ENCODE results near the gene SH3TC1. TPM values are rescaled to one million over a fixed set of nuclear protein-coding genes. Genes with fewer than 3 reads are reported as not detected.

Gene SH3TC1
- total RNA-seq, 1 experiment from 2014 or later = 2.2 TPM

DNA sequence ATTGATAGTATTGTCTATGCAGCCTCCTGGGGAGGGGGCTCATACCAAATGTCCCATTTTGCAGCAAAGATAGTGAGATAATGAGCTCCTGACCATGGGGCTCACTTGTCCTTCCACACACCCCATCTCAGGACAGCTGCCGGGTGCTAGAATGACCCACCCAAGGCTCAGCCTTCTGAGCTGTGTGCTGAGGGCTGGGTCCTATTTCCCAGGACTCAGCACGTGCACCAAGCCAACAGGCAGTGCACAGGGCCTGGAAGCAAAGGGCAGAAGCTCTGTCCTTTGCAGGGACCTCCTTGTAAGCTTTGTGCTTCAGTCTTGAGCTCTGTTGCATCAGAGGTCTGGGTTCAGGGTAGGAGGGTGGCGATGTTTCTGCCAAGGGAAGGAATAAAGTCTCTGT is 29.3 kb upstream of the SH3TC1 start:
- no peaks in the 10 kb centered on the region for H3K27me3 ChIP-seq (ENCODE audit: control insufficient read depth, insufficient read depth, low read length)
- DNase-seq = no peak
- no peak overlapping the region for H3K4me3 ChIP-seq (ENCODE audit: insufficient read depth, low read depth, low read length)
- H3K36me3 ChIP-seq (replicated peaks; ENCODE audit: control insufficient read depth, insufficient read depth, low read length) = no peaks in the 10 kb centered on the region

DNA sequence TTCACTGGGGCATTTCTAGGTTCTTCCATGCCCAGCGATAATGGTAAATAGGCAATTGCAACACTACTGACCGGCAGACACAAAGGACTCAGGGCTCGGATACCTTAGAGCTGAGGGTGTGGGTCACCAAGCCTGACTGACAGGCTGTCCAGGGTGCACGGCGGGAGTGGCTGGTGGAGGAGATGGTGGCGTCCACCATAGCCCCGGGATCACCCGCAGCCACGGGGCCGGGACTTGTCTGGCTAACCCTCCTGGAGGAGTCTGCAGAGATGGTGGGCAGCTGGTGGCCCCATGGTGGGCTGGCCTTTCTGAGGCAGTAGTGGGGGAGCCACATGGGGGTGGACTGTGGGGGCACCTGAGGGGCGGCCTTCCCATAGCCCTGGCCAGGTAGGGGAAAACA is 28.7 kb upstream of the SH3TC1 start:
- no peak for DNase-seq
- H3K36me3 ChIP-seq (replicated peaks; ENCODE audit: control insufficient read depth, insufficient read depth, low read length) = no peaks in the 10 kb centered on the region
- H3K4me3 ChIP-seq (ENCODE audit: insufficient read depth, low read depth, low read length) = no peak overlapping the region
- no peaks in the 10 kb centered on the region for H3K27me3 ChIP-seq (ENCODE audit: control insufficient read depth, insufficient read depth, low read length)

DNA sequence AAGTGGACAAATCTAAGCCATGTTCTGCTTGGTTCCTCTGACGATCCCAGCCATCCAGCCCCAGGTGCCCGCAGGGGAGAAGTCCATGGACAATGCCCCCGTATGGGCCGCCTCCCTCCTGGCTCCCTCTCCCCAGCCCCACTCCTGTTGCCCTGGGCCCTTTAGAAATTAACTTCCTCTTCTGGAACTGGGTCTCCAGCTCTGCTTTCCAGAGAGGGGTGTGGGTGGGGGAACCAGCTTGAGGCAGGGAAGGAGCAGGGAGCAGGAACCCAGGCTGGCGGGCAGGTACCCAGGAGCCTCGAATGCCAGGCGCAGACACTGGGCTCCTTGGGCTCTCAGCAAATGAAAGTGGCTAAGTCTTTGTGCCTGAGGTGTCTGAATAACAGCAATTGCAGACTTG is 27.8 kb upstream of the SH3TC1 start:
- no peak overlapping the region for H3K4me3 ChIP-seq (ENCODE audit: insufficient read depth, low read depth, low read length)
- no peak for DNase-seq
- H3K36me3 ChIP-seq (replicated peaks; ENCODE audit: control insufficient read depth, insufficient read depth, low read length) = no peaks in the 10 kb centered on the region
- H3K27me3 ChIP-seq (ENCODE audit: control insufficient read depth, insufficient read depth, low read length) = no peaks in the 10 kb centered on the region

DNA sequence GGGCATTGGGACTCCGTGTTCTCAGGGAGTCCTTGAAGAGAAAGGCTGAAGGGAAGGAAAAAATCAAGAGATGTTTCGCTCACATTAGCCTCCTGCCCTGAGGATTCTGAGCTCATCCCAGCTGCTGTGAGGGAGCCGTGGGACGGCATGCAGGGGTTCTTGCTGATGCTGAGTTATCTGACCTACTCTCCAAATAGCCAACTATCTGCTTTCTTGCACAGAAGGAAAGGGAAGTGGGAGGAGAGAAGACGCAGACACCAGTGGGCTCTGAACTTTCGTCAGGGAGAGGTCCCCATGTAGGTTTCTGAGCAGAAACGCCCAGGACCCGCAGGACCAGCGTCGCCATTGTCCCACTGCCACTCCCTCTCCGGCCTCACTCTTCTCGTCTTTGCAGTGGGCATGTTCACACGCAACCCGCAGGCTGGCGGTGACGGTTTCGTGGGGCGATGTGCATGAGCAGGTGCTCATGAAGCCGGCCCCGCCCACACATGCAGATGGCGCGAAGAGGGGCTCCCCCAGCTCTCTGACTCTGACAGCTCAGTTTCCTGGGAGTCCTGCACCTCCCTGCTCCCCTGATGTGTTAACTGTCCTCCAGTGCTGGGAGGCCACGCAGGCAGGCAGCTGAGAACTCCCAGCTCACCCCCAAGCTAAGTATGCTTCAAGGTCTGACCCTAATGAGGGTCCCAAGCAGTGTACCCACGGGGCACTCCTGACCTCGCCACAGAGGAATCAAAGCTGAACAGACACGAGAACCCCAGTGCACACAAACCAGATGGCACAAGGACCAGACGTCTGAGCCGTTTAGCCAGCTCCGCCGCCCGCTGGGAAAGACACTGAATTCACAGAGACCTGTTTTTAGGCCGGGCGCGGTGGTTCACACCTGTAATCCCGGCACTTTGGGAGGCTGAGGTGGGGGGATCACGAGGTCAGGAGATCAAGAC is 26.8 kb upstream of the SH3TC1 start:
- no peaks in the 10 kb centered on the region for H3K36me3 ChIP-seq (replicated peaks; ENCODE audit: control insufficient read depth, insufficient read depth, low read length)
- H3K27me3 ChIP-seq (ENCODE audit: control insufficient read depth, insufficient read depth, low read length) = no peaks in the 10 kb centered on the region
- no peak overlapping the region for H3K4me3 ChIP-seq (ENCODE audit: insufficient read depth, low read depth, low read length)
- no peak for DNase-seq

DNA sequence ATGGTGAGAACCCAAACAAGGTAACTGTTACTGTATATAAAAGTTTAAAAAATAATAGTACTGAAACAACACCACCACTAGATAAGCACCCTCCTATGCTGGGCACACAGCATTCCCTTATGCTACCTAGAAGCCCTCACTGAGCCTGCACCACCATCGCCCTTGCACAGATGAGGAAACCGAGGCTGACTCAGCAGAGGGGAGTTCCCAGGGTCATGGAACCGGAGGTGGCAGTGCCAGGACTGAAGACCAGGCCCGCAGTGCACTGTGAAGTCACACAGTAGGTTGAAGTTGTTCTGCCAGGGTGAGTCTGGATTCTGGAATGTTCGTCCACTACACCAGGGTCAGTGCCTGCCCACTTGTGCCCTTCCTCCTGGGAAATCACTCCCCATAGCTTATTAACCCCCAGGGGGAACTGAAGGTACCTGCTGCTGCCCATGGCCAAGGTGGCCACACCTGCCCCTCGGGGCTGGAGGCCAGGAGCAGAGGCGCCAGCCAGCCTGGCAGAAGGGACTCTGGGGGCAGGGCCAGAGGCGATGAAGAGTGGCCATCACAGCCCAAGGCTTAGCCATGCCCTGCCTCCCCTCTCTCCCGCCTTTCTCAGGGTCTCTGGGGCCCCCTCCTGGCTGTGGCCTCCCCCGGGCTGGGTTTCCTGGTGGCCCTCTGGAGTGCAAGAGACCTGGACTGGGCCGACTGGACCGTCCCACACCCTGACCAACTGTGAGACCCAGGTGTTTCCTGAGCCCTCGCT is 25.4 kb upstream of the SH3TC1 start:
- Histone ChIP-seq H3K27me3 (ENCODE audit: control insufficient read depth, insufficient read depth, low read length) (no peaks in the 10 kb centered on the region), H3K4me3 (ENCODE audit: insufficient read depth, low read depth, low read length) (no peak overlapping the region), H3K36me3 (replicated peaks; ENCODE audit: control insufficient read depth, insufficient read depth, low read length) (no peaks in the 10 kb centered on the region)
- no peak for DNase-seq

DNA sequence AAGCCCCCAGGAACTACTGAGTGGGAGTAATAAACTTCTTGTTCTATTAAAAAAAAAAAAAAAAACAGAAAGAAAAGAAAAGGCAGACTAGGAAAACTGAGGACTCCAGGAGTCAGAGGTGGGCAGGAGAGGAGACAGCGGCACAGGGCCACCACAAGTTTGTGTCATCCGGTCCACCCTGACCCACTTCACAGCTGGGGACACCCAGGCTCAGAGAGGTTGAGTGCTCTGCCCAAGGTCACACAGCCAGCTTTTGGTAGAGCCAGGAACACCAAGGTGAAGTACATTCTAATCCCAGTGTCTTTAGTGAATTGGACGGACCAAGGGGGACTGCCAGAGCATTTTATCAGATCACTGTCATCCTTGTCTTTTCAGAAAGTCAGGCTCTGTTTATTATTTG is 24.1 kb upstream of the SH3TC1 start:
- H3K27me3 ChIP-seq (ENCODE audit: control insufficient read depth, insufficient read depth, low read length) = no peaks in the 10 kb centered on the region
- DNase-seq = no peak
- H3K4me3 ChIP-seq (ENCODE audit: insufficient read depth, low read depth, low read length) = no peak overlapping the region
- no peaks in the 10 kb centered on the region for H3K36me3 ChIP-seq (replicated peaks; ENCODE audit: control insufficient read depth, insufficient read depth, low read length)

DNA sequence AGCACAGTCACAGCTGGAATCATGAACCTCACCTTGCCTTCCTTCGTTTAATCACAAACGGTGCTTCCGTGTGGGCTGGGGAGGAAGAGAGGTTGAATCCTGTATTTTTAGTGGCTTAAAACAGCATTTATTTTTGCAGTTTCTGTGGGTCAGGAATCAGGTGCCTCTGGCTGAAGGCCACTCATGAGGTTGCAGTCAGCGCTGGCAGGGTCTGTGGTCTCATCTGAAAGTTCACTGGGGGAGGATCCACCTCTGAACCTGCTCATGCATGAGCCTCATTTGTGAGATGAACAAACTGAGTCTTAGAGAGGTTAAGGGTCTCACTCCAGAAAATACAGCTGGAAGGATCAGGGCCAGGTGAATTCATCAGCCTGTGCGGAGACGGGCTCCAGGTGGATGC is 23.4 kb upstream of the SH3TC1 start:
- H3K4me3 ChIP-seq (ENCODE audit: insufficient read depth, low read depth, low read length) = no peak overlapping the region
- DNase-seq = no peak
- H3K36me3 ChIP-seq (replicated peaks; ENCODE audit: control insufficient read depth, insufficient read depth, low read length) = no peaks in the 10 kb centered on the region
- no peaks in the 10 kb centered on the region for H3K27me3 ChIP-seq (ENCODE audit: control insufficient read depth, insufficient read depth, low read length)

DNA sequence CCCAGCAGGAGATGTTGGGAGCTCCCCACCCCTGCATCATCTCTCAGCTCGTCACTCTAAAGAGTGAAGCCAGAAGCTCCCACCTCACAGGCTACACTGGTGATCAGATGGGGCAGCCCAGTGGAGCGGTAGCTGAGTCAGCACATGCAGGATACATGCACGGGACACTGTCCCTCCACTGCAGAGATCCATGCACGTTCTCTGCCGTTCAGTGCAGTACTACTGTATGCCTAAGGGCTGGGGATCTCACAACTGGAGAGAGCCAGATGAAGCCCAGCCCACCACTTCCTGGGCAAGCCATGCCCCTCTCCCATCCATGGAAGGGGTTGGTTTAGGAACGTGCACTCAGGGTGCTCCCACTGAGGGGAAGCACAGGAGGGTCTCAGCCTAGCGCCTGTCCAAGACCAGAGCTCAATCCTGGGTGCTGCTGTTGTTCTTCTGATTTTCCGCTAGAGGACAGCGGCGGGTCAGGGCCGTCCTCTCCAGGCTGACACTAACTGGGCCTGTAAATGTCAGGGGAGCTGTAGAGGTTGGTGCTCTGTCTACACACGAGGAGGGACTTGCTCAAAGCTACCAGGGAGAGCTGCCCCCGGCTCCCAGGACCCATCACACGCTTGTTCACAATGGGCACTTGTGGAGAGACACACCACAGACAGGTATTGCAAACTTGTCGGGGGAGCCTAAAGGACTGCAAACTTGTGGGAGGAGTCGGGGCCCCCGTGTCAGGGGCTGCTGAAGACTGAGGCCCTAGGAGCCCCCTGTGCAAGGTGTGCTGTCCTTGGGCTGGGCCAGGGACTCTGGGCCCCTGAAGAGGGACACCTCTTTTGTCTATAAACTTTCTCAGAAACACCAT is 22.3 kb upstream of the SH3TC1 start:
- Histone ChIP-seq H3K36me3 (replicated peaks; ENCODE audit: control insufficient read depth, insufficient read depth, low read length) (no peaks in the 10 kb centered on the region), H3K4me3 (ENCODE audit: insufficient read depth, low read depth, low read length) (no peak overlapping the region), H3K27me3 (ENCODE audit: control insufficient read depth, insufficient read depth, low read length) (no peaks in the 10 kb centered on the region)
- peak; percentile 94 for DNase-seq

DNA sequence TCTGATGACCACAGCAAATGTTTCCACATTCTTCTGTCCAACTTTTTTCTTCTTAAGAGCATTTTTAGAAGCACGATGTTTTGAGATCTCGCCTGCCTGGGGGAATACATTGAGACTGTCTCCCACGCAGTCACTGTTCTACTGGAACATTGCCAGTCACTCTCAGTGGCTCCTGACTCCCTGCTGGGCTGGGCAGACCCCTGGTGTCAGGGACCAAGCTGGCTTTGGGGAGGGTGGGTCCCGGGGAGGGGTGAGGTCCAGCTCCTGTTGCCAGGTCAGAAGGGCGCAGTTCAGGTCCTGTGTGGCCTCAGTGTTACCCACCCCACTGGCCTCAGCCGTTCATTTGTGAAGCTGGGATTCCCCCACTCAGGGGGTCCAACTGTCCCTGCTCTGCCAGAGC is 21.5 kb upstream of the SH3TC1 start:
- H3K4me3 ChIP-seq (ENCODE audit: insufficient read depth, low read depth, low read length) = no peak overlapping the region
- no peaks in the 10 kb centered on the region for H3K27me3 ChIP-seq (ENCODE audit: control insufficient read depth, insufficient read depth, low read length)
- no peak for DNase-seq
- H3K36me3 ChIP-seq (replicated peaks; ENCODE audit: control insufficient read depth, insufficient read depth, low read length) = no peaks in the 10 kb centered on the region

DNA sequence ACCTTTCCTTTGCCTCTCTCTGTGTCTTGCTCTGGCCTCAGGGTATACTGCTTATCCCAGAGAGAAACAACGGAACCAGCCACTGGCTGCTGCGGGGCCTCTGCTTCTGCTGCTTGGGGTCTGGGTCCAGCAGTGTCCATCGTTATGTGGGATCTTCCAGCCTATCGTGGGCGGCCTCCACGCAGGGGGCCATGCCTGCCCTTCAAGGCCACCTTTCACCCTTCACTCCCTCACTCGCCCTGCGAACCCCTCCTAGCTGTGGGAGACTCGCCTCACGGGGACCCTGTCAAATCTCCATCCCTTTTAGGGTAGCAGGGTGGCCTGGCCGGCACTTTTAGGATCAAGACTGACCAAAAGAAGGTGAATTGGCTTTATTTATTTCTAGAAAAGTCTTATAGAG is 21.1 kb upstream of the SH3TC1 start:
- Histone ChIP-seq H3K27me3 (ENCODE audit: control insufficient read depth, insufficient read depth, low read length) (no peaks in the 10 kb centered on the region), H3K36me3 (replicated peaks; ENCODE audit: control insufficient read depth, insufficient read depth, low read length) (no peaks in the 10 kb centered on the region), H3K4me3 (ENCODE audit: insufficient read depth, low read depth, low read length) (no peak overlapping the region)
- no peak for DNase-seq

DNA sequence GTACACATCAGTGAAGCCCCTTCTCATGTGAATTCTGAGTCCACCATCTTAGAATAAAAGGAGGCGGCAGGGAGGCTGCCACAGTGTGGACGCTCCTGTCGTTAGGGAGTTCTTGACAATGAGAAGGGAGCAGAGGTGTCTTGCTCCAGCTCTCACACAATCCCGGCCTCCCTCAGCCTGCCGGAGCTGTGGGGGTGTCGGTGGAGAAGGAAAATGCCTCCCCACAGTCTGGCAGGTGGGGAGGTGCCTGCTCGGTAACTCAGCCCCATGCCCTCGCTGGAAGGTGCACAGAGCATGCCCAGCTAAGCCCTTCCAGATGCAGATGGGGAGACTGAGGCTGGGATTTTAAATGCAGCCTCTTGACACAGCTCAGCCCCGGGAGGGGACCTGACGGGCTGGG is 20.0 kb upstream of the SH3TC1 start:
- no peak for DNase-seq
- H3K27me3 ChIP-seq (ENCODE audit: control insufficient read depth, insufficient read depth, low read length) = no peaks in the 10 kb centered on the region
- no peaks in the 10 kb centered on the region for H3K36me3 ChIP-seq (replicated peaks; ENCODE audit: control insufficient read depth, insufficient read depth, low read length)
- H3K4me3 ChIP-seq (ENCODE audit: insufficient read depth, low read depth, low read length) = no peak overlapping the region

DNA sequence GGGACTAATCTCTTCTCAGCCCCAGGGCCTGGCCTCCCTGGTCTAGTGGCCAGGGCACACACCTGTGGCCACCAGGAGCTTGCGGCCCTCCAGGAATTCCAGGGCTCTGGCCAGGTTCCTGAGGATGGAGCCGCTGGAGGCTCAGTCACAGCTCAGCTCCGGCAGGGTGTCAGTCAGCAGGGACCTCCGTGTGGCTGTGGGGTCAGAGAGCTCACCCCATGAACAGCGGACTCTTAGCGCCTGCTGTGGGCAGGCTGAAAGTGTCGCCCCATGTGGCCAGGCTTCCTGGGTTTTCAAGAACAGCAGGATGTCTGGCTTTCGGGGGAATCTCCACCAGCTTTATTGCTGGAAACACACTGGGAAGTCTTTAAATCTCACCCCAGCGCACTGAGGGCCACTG is 19.3 kb upstream of the SH3TC1 start:
- Histone ChIP-seq H3K36me3 (replicated peaks; ENCODE audit: control insufficient read depth, insufficient read depth, low read length) (no peaks in the 10 kb centered on the region), H3K27me3 (ENCODE audit: control insufficient read depth, insufficient read depth, low read length) (no peaks in the 10 kb centered on the region), H3K4me3 (ENCODE audit: insufficient read depth, low read depth, low read length) (no peak overlapping the region)
- DNase-seq = peak; percentile 54

DNA sequence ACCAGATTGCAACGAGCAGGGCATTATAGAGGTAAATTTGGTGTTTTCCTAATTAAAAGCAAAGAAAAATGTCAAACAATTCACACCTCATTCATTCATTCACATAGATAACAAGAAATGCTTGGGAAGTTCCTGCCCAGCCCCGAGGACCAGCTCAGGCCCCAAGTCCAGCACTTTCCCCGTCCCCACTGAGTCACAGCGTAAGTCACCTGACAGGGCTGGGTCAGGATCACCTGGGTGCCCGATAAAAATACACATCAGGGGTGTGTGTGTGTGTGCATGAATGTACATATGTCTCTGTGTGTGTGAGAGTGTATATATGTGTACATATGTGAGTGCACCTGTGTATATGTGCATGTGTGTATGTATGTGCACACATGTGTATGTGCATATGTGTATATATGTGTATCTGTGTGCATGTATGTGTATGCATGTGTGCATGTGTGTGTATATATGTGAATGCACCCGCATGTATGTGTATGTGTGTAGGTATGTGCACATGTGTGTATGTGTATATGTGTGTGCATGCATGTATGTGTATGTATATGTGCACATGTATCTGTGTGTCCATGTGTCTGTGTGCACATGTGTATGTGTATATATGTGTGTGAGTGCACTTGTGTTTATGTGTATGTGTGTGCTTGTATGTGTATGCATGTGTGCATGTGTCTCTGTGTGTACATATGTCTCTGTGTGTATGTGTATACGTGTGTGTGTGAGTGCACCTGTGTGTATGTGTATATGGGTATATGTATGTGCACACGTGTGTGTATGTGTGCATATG is 18.6 kb upstream of the SH3TC1 start:
- Histone ChIP-seq H3K36me3 (replicated peaks; ENCODE audit: control insufficient read depth, insufficient read depth, low read length) (no peaks in the 10 kb centered on the region), H3K4me3 (ENCODE audit: insufficient read depth, low read depth, low read length) (no peak overlapping the region), H3K27me3 (ENCODE audit: control insufficient read depth, insufficient read depth, low read length) (no peaks in the 10 kb centered on the region)
- no peak for DNase-seq

DNA sequence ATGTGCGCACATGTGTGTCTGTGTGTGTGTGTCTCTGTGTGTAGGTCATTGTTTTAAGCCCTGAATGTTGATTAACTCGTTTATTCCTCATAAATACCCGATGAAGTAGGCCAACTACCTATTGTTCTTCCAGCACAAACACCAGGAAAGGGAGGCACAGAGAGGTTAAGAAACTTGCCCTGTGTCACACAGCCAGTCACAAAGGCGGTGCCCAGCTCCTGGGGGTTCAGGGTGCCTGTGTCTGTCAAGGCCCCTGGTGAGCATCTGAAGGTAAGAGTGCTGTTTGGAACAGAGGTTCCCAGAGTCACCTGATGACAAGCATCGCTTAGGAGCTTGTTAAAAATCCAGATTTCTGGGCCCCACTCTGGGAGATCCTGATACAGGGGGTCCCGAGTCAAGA is 18.0 kb upstream of the SH3TC1 start:
- Histone ChIP-seq H3K36me3 (replicated peaks; ENCODE audit: control insufficient read depth, insufficient read depth, low read length) (no peaks in the 10 kb centered on the region), H3K4me3 (ENCODE audit: insufficient read depth, low read depth, low read length) (no peak overlapping the region), H3K27me3 (ENCODE audit: control insufficient read depth, insufficient read depth, low read length) (no peaks in the 10 kb centered on the region)
- no peak for DNase-seq

Measured in H7 (cell line).